Activated CD8-positive, alpha-beta memory T cell treated with anti-CD3 and anti-CD28 coated beads, Interleukin-2, amount 50 U/mL, for 24 hours (primary cell): Measurements from ENCODE around the gene PPP1R15A.
"Not testable (repeated sequence)": the region's sequence is repeated elsewhere in the genome, so short reads cannot be mapped to it uniquely, and the experiment has no call there.

ENCODE experiments used
- DNase-seq: peaks from one replicate; pipeline ENCODE4 v3.0.0-alpha.2; 2020; ENCODE audit errors: extremely low read depth

Gene PPP1R15A

DNA sequence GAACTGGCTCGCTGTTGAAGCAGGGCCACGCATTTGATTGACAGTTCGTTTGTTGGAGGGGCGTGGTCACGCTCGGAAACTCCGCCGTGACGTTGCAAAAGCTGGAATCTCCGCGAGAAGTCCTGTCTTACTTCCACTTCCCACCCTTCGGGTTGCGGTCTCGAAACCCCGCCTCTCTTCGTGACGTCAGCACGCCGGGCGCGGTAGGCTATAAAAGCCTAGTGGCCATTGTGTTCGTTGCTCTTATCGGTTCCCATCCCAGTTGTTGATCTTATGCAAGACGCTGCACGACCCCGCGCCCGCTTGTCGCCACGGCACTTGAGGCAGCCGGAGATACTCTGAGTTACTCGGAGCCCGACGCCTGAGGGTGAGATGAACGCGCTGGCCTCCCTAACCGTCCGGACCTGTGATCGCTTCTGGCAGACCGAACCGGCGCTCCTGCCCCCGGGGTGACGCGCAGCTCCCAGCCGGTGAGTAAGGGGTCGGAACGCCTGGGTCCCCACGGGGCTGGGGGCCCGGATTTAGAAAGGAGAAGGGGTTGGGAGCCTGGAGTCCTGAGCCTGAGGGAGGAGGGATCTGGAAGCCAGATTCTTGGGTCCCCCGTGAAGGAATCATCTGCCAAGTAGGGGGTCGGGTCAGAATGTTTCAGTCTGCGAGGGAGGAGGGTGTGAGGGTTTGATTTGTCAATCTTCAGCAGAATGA, at the start of gene PPP1R15A:
Gene PPP1R15A, plus strand, starts transcription at position 240 of the 702 bp plus-strand sequence. CDS start 813 bp downstream, outside the sequence.
- peak; percentile 97 for DNase-seq

GRCh38 chr19:48822514-48822913, 49.7 kb upstream of the PPP1R15A start:
- DNase-seq: no peak

DNA sequence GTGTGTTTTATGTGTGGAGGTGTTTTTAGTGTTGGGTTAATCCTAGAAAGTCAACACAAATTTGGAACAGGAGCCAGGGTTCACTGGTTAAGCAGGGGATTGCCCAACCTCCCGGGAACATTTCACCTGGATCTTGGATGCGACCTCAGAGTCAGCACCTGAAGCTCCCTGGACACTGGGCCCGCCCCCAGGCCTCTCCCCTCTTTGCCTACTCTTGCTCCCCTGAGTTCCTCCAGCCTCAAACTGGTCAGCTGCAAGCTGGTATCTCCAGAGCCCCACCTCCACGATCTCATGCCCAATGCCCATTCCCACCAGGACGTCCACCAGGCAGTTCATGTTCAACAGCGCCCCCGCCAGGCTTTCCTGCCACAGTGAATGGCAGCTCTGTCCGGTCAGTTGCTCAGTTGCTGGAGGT, 45.6 kb upstream of the PPP1R15A start:
- no peak for DNase-seq

DNA sequence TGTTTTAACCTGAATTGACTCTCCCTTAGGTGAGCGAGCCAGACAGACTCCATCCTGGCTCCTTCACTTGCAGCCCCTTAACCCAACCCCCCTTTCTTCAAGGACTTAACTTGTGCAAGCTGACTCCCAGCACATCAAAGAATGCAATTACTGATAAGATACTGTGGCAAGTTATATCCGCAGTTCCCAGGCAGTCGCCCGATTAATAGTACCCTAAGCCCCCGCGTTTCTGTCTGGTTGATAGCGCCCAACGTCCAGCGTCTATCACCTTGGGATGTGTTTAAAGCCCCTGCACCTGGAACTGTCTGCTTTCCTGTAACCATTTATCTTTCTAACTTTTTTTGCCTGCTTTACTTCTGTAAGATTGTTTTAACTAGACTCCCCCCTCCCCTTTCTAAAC, 42.1 kb upstream of the PPP1R15A start:
- DNase-seq: no peak

DNA sequence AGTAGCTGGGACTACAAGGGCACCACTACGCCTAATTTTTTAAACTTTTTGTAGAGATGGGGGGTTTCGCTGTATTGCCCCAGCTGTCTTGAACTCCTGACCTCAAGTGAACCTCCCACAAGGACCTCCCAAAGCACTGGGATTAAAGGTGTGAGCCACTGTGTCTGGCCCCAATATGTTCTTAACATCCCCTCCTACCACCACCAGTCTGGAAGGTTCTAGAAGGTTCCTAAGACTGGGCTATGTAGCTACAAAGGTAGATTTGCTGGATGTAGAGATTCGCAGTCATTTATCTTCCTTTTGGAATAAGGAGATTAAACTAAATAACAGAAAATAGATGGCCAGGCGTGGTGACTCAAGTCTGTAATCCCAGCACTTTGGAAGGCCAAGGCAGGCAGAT, 41.3 kb upstream of the PPP1R15A start:
- DNase-seq: no peak

GRCh38 chr19:48833049-48833448, 39.2 kb upstream of the PPP1R15A start:
- DNase-seq: no peak

- no peak for DNase-seq
These were observed 38.2 kb upstream of the PPP1R15A start for GRCh38 chr19:48833977-48834376.

GRCh38 chr19:48835734-48836088, 36.5 kb upstream of the PPP1R15A start:
- DNase-seq: peak; percentile 84

GRCh38 chr19:48836089-48837017, 35.9 kb upstream of the PPP1R15A start, which contains the start of gene HSD17B14:
HSD17B14 (minus strand) TSS chr19:48836491; CDS start chr19:48836411, 80 bp downstream.
- DNase-seq: no peak

GRCh38 chr19:48837051-48837524, 35.1 kb upstream of the PPP1R15A start:
- DNase-seq: peak; percentile 66

DNA sequence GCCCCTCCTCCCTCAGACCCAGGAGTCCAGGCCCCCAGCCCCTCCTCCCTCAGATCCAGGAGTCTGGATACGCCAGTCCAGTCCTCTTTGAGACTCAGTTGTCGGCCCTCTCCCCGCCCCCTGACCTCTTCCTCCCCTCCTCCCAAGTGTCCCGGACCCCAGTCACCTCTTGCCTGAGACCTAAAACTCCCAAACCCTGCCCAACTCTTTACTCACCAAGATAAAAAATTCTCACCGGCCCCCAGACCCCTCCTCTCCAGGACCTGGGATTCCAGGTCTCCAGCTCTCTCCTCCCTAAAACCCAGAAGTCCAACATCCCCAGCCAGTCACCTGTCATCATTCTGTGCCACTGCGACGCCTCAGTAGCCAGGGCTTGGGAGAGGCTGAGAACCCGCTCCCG, 34.5 kb upstream of the PPP1R15A start:
- no peak for DNase-seq

- DNase-seq: no peak
These were observed 31.2 kb upstream of the PPP1R15A start for GRCh38 chr19:48841047-48841446.

- no peak for DNase-seq
These were observed 30.6 kb upstream of the PPP1R15A start for GRCh38 chr19:48841571-48841970.

DNA sequence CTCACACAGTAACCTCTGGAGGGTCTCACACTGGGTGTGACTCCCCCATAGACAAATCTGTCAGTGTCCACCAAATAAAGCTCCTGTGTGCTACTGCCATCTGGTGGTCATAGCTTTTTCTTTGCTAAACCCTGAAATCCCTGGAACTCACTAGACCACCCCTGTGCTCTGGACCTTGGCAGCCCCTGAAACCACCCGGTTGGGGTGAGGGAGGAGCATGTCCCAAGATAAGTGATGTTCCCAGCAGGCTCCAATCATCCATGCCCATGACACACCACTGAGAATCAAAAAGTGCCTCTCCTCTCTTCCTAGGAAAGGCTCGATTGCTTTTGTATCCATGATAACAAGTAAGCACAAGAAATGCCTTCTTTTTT, 29.4 kb upstream of the PPP1R15A start:
- no peak for DNase-seq

DNA sequence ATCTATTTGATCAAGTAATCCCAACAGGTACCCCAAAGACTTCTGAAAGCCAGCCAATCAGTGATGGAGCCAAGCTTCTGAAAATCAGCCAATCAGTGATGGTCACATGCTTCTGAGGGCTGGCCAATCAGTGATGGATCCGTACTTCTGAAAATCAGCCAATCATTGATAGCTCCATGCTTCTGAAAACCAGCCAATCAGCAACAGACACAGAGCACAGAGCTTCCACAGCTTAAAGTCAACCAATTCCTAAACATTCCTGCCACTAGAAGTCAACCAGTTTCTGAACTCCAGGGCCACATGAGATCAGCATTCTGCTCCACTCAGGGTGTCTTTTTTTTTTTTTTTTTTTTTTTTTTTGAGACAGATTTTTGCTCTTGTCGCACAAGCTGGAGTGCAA, 27.7 kb upstream of the PPP1R15A start:
- DNase-seq: no peak

DNA sequence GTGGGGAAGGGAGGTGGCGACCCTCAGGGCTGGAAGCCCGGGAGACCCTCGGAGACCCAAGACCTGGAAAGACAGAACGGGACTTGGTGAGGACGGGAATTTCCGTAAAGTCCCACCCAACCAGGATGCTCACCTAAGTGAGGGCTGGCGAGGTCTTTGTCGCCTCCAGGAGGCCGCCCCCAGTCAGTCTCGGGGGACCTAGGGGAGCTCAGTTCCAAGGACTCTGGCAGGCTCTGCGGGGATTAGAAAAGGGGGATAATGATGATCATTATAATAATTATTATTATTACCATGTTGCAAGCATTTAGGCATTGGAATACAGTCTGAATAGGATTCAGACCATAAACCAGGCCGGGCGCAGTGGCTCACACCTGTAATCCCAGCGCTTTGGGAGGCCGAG, 26.8 kb upstream of the PPP1R15A start:
- no peak for DNase-seq

GRCh38 chr19:48846659-48847058, 25.6 kb upstream of the PPP1R15A start:
- DNase-seq: not testable (repeated sequence)

DNA sequence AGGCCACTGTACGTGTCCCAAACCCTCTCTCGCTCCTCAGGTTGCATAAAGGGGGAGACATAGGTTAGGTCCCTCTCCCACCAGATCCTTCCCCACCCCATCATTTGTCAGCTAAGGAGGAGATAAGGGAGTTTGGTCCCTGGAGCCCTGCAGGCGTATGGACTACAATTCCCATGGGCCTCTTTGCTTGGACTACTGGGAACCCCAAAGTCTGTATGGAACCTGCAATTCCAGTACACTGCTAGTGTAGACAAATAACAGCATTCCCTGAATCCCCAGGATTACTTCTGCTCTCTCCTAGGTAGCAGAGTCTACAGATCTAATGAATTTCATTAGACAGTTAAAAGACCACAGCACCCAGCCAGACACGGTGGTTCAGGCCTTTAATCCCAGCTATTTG, 19.9 kb upstream of the PPP1R15A start:
- no peak for DNase-seq

DNA sequence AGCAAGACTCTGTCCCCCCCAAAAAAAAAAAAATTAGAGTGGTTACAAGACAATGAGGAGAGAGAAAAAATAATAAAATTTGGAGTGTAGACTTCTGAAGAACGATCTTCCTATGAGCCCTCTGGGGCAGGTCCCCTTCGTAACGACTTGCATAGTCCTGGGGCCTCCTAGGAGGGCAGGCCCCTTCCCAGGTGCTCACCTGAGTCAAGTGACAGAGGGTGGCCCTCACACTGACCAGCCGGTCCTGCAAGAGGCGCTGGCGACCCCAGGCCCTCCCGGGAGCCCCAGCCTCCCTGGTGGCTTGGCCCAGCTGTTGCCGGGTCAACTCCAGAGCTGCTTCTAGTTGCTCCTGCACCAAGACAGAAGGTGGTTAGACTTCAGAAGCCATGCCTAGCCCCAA, 18.7 kb upstream of the PPP1R15A start:
- no peak for DNase-seq

DNA sequence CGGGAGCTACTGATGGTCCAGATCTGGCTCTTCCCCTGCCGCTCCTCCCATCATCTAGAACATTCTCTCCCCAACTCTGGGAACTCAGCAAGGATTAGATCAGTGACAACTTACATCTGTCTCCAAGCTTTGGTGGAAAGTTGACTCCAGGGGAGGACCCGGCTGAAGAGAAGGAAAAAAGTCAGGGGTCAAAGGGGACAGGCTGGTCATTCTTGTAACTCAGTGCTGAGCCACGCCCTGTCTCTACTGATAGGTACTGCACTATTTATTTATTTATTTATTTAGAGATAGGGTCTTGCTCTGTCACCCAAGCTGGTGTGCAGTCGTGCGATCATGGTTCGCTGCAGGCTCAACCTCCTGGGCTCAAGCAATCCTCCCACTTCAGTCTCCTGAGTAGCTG, 18.1 kb upstream of the PPP1R15A start:
- no peak for DNase-seq

DNA sequence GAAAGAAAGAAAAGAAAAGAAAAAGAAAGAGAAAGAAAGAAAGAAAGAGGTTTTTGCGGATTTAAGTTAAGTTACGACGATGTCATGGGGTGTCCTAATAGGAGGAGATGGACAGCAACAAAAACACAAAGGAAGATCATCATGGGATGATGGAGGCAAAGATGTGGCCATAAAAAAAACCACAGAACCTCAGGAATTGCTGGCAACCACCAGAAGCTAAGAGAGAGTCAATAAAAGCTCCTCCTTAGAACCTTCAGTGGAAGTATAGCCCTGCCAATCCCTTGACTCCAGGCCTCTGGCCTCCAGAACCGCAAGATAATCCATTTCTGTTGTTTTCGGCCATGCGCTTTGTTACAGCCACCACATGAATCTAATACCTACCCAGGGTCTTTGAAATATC, 15.3 kb upstream of the PPP1R15A start:
- no peak for DNase-seq

DNA sequence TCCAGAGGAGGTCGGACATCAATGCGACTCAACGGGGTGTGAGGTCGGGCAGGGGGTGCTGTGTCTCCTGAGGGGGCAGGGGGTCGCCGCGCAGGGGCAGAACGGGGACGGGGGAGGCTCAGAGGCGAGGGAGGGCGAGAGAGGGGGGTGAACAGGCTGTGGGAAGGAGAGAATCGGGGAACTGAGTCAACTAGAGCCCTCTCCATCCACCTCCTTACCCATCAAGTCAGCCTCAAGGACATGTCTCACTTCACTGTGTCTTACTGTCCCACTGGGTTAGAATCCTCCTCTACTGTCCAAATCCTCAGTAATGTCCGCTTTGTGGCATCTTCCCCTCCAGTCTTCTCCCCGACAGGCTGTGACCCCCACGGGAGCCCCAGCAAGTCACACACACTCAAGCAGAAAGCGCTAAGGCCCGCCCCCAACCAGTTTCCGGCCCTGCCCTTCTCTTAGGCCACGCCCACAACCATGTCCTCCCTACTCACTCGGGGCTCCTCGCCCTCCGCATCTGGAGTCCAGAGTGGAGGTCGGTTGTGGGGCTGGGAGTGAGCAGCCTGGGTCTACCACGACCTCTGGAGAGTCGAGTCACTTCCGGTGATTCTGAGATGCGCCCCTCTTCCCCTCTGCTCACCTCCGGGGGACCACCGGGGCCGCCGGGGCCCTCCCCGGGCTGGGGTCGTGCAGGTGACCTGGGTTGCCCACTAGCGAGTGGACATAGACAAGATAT, 13.1 kb upstream of the PPP1R15A start:
- DNase-seq: peak; percentile 74
